Retinal pigment epithelial cell (primary cell): ENCODE data around the gene MUC12.
A peak's percentile ranks its signal among the peaks of the same experiment; 100 is the strongest.

Experiments used
- DNase-seq: peaks from one replicate; pipeline ENCODE4 v3.0.0-alpha.2; 2010; ENCODE audit warnings: low read depth
- H3K4me3 ChIP-seq: 2 replicates; pipeline ENCODE4 v1.5.1; 2011; ENCODE audit warnings: mild to moderate bottlenecking, low read length, control low read depth, moderate library complexity
- TF ChIP-seq, protein P1 (sequence below): conservative IDR thresholded peaks from 2 replicates; pipeline ENCODE4 v1.5.1; 2011; ENCODE audit warnings: low read depth, low read length, control low read depth, inconsistent platforms

MUC12 gene

DNA sequence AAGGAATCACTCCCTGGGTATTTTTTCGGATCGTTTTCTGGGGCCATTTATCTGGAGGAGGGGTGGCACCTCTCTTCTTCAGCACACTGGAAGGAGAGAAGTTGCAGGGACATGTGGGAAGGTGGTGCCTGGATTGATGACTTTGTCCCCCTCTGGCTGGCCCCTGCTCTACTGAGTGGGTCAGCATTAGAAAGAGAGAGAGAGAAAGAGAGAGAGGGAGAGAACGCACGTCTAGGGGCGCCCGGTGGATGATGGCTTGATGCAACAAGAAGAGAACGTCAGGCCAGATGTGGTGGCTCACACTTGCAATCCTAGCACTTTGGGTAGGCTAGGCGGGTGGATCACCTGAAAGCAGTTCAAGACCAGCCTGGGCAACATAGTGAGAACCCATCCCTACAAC lies 5.5 kb upstream of the MUC12 start:
- no peak for DNase-seq
- no peak overlapping the region for H3K4me3 ChIP-seq

DNA sequence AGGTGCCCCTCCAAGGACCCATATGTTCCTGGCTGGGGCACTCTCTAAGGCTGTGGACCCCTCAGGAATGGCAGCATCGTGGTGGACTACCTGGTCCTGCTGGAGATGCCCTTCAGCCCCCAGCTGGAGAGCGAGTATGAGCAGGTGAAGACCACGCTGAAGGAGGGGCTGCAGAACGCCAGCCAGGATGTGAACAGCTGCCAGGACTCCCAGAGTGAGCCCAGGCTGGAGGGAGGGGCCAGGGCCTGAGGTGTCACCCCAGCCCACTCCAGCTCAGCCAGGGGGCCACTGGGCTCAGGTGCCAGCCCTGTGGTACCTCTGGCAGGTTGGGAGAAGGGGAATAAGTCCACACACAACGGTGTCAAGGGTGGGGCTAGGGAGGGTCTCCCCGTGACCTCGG lies 4.7 kb upstream of the MUC12 start:
- DNase-seq: no peak
- TF ChIP-seq, protein P1, sequence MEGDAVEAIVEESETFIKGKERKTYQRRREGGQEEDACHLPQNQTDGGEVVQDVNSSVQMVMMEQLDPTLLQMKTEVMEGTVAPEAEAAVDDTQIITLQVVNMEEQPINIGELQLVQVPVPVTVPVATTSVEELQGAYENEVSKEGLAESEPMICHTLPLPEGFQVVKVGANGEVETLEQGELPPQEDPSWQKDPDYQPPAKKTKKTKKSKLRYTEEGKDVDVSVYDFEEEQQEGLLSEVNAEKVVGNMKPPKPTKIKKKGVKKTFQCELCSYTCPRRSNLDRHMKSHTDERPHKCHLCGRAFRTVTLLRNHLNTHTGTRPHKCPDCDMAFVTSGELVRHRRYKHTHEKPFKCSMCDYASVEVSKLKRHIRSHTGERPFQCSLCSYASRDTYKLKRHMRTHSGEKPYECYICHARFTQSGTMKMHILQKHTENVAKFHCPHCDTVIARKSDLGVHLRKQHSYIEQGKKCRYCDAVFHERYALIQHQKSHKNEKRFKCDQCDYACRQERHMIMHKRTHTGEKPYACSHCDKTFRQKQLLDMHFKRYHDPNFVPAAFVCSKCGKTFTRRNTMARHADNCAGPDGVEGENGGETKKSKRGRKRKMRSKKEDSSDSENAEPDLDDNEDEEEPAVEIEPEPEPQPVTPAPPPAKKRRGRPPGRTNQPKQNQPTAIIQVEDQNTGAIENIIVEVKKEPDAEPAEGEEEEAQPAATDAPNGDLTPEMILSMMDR: no peak
- H3K4me3 ChIP-seq: no peak overlapping the region

More for the DNA sequence above, 5.5 kb upstream of the MUC12 start:
- TF ChIP-seq, protein P1: no peak

DNA sequence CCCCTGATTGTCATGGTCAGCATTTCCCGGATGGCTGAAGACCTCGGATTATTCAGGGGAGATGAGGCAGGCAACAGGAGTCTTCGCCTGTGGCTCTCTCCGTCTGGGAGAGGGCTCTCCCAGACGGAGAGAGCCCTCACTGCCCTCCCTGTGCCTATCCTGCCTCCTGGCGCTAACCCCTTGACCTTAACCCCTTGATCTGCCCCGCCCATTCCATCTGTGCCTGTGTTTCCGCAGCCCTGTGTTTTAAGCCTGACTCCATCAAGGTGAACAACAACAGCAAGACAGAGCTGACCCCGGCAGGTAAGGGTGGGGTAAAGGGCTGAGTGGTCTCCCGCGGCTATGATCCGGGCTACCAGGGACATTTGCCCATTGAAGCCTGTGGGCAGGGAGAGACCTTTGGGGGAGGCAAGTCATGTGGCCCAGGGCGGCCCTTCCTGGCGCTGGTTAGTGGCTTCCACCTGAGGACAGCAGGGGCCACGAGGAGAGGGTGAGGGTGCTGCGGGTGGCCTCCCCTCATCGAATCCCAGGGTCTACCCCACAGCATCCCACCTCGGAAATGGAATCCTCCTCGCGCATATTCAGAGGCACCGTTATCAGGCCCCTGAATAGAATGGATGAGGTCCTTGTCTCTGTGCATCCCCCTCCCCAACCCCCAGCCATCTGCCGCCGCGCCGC lies 4.2 kb upstream of the MUC12 start:
- TF ChIP-seq, protein P1: no peak
- DNase-seq: no peak
- H3K4me3 ChIP-seq: no peak overlapping the region

DNA sequence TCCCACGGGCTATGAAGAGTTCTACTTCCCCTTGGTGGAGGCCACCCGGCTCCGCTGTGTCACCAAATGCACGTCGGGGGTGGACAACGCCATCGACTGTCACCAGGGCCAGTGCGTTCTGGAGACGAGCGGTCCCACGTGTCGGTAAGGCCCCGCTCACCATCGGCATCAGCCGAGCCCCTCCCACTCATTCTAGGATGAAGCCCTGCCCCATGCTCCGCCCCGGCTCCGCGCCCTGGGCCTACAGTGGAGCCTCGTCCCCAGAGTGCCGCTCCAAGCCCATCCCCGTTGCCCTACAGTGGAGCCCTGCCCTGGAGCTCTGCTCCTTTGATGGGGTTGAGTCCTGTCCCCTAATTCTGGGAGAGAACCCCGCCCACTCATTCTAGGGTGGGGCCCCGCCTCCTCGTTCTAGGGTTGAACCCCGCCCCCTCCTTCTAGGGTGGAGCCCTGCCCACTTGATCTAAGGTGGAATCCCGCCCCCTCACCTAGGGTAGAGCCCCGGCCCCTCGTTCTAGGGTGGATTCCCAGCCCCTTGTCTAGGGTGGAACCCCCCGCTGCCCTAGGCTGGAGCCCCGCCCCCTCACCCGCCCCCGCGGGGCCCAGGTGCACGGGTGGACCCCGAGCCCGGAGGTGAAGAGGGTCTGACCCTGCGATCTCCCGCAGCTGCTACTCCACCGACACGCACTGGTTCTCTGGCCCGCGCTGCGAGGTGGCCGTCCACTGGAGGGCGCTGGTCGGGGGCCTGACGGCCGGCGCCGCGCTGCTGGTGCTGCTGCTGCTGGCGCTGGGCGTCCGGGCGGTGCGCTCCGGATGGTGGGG lies 3.4 kb upstream of the MUC12 start:
- H3K4me3 ChIP-seq: peak overlapping the region; percentile 12
- TF ChIP-seq, protein P1: peak; percentile 88
- DNase-seq: no peak

DNA sequence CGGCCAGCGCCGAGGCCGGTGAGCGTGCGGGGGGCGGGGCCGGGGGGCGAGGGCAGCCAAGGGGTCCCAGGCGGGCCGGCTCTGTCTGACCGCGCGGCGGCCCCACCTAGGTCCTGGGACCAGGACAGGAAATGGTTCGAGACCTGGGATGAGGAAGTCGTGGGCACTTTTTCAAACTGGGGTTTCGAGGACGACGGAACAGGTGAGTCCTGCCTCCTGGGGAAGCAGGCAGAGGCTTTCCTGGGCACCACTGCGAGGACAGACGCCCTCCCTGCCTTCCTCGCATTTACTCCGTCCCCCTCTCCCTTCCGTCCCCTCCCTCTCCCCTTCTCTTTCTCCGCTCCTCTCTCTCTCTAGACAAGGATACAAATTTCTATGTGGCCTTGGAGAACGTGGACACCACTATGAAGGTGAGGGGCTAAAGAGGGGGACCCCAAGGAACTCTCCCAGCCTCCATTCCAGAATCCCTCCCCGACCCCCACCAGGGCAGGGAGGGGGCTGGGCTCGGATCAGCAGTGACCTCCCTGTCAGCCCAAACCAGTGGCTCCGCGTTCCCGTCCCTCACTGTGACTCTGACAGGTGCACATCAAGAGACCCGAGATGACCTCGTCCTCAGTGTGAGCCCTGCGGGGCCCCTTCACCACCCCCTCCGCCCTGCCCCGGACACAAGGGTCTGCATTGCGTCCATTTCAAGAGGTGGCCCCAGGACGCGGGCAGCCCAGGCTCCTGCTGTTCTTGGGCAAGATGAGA lies 2.6 kb upstream of the MUC12 start:
- no peak for DNase-seq
- TF ChIP-seq, protein P1: no peak
- no peak overlapping the region for H3K4me3 ChIP-seq

DNA sequence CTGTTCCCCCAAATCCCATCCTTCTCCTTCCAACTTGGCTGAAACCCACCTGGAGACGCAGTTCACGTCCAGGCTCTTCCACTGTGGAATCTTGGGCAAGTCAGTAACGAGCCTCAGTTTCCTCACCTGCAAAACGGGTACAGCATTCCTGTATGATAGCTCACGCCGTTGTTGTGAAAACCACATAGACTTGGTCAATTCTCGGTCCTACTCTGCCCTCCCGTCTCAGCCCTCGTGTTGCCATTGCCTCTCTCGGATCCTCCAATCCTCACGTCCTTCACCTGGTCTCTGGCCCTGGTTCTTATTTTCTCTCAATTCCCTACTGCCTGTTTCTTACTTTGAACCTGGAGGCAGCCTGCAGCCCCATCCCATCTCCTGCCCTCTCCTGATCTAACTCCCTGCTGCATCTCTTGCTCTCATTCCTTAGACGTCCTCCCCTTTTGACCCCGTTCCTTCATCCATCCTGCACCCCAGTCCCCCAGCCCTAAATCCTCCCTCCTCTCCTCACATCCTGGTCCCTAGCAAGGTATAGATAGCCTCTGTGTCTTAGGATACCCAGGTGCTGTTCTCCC lies 2.0 kb upstream of the MUC12 start:
- no peak overlapping the region for H3K4me3 ChIP-seq
- TF ChIP-seq, protein P1: no peak
- no peak for DNase-seq
